Trophoblast cell (in vitro differentiated cells and primary cell): Measurements from ENCODE around the gene MIAT.

Experiments used
- DNase-seq, 2 donors: peaks; one replicate each; pipeline ENCODE4 v3.0.0-alpha.2; 2016
- H2AFZ ChIP-seq: 2 replicates; pipeline ENCODE4 v1.6.1; 2013; ENCODE audit warnings: low read length, moderate library complexity, mild to moderate bottlenecking; ENCODE audit not compliant: insufficient read depth, poor library complexity
- H2AK5ac ChIP-seq: 2 replicates; pipeline ENCODE4 v1.6.1; 2013; ENCODE audit warnings: mild to moderate bottlenecking, low read length
- H2BK120ac ChIP-seq: 2 replicates; pipeline ENCODE4 v1.6.1; 2013; ENCODE audit warnings: low read length, mild to moderate bottlenecking, moderate library complexity; ENCODE audit not compliant: insufficient read depth, poor library complexity
- H2BK12ac ChIP-seq: 2 replicates; pipeline ENCODE4 v1.6.1; 2013; ENCODE audit warnings: mild to moderate bottlenecking, low read length, moderate library complexity
- H2BK5ac ChIP-seq: 2 replicates; pipeline ENCODE4 v1.6.1; 2013; ENCODE audit warnings: low read length, low read depth, moderate library complexity, mild to moderate bottlenecking; ENCODE audit not compliant: poor library complexity
- H3K14ac ChIP-seq: 2 replicates; pipeline ENCODE4 v1.6.1; 2013; ENCODE audit warnings: mild to moderate bottlenecking, low read length
- H3K18ac ChIP-seq: 2 replicates; pipeline ENCODE4 v1.6.1; 2013; ENCODE audit warnings: mild to moderate bottlenecking, low read length
- H3K23ac ChIP-seq: 2 replicates; pipeline ENCODE4 v1.6.1; 2013; ENCODE audit warnings: low read length
- H3K27ac ChIP-seq: 2 replicates; pipeline ENCODE4 v1.5.1; 2013; ENCODE audit warnings: low read depth, mild to moderate bottlenecking, inconsistent platforms, low read length, moderate library complexity
- H3K27me3 ChIP-seq: 2 replicates; pipeline ENCODE4 v1.6.1; 2013; ENCODE audit warnings: inconsistent platforms, mild to moderate bottlenecking, low read length, moderate library complexity; ENCODE audit not compliant: insufficient read depth
- H3K36me3 ChIP-seq, 2 experiments: 1 replicate in 1 of 2; 2 replicates in 1 of 2; pipeline ENCODE4 v1.6.1; 2013; ENCODE audit warnings: low read length in 2 of 2, mild to moderate bottlenecking in 2 of 2, moderate library complexity in 1 of 2; ENCODE audit not compliant: insufficient read depth in 2 of 2, control insufficient read depth in 1 of 2
- H3K4ac ChIP-seq: 2 replicates; pipeline ENCODE4 v1.6.1; 2013; ENCODE audit warnings: low read depth, mild to moderate bottlenecking, low read length, moderate library complexity
- H3K4me1 ChIP-seq, 2 experiments: 1 replicate in 1 of 2; 2 replicates in 1 of 2; pipeline ENCODE4 v1.6.1; 2013; ENCODE audit warnings: low read length in 2 of 2, mild to moderate bottlenecking in 2 of 2, moderate library complexity in 1 of 2; ENCODE audit not compliant: insufficient read depth in 2 of 2, control insufficient read depth in 1 of 2
- H3K4me2 ChIP-seq: 2 replicates; pipeline ENCODE4 v1.6.1; 2013; ENCODE audit warnings: inconsistent platforms, mild to moderate bottlenecking, low read length, moderate library complexity
- H3K4me3 ChIP-seq: 2 replicates; pipeline ENCODE4 v1.5.1; 2013; ENCODE audit warnings: mild to moderate bottlenecking, low read depth, low read length, inconsistent platforms
- H3K79me1 ChIP-seq: one replicate; pipeline ENCODE4 v1.6.1; 2013; ENCODE audit warnings: low read length
- H3K79me2 ChIP-seq: 2 replicates; pipeline ENCODE4 v1.6.1; 2013; ENCODE audit warnings: low read length, mild to moderate bottlenecking; ENCODE audit not compliant: control insufficient read depth, insufficient read depth, poor library complexity
- H3K9ac ChIP-seq: 2 replicates; pipeline ENCODE4 v1.6.1; 2013; ENCODE audit warnings: mild to moderate bottlenecking, low read length
- H3K9me3 ChIP-seq: 2 replicates; pipeline ENCODE4 v1.6.1; 2013; ENCODE audit warnings: low read depth, mild to moderate bottlenecking, control low read depth, inconsistent platforms, low read length; ENCODE audit not compliant: insufficient read depth
- H4K12ac ChIP-seq: 2 replicates; pipeline ENCODE4 v1.6.1; 2013; ENCODE audit warnings: low read depth, mild to moderate bottlenecking, low read length, moderate library complexity
- H4K8ac ChIP-seq: 2 replicates; pipeline ENCODE4 v1.6.1; 2013; ENCODE audit warnings: low read depth, mild to moderate bottlenecking, low read length, moderate library complexity
- H4K91ac ChIP-seq: one replicate; pipeline ENCODE4 v1.6.1; 2013; ENCODE audit warnings: low read depth, mild to moderate bottlenecking, low read length, moderate library complexity
- WGBS: extraction: QIAGEN DNeasy Blood & Tissue Kit; methylation state at CpG from one replicate; pipeline ENCODE4 v1.1.7; 2013; ENCODE audit warnings: missing lambda C conversion rate; ENCODE audit not compliant: insufficient read length, insufficient coverage; ENCODE audit errors: extremely low coverage; 5-methylcytosine and 5-hydroxymethylcytosine counted together

Gene MIAT

GRCh38 chr22:26615149-26615548 is 42.2 kb upstream of the MIAT start:
- Histone ChIP-seq H3K4me3 (no peak overlapping the region), H3K36me3 (no peaks in the 10 kb centered on the region)
- no CpG with 5 or more reads among the region's 5 CpGs for WGBS

GRCh38 chr22:26615830-26616435 is 41.5 kb upstream of the MIAT start:
- Histone ChIP-seq H3K4me3 (no peak overlapping the region), H2BK12ac (no peak overlapping the region), H2AK5ac (no peak overlapping the region), H2AFZ (no peak overlapping the region), H3K4ac (no peak overlapping the region), H3K79me2 (no peaks in the 10 kb centered on the region), H3K4me1 (no peaks in the 10 kb centered on the region), H3K9me3 (peaks cover 2% of the 10 kb centered on the region), H4K8ac (no peak overlapping the region), H3K36me3 (no peaks in the 10 kb centered on the region), H3K23ac (no peak overlapping the region), H3K27ac (no peak overlapping the region), H3K27me3 (no peaks in the 10 kb centered on the region), H4K12ac (no peak overlapping the region), H3K18ac (no peak overlapping the region), H3K14ac (no peak overlapping the region), H2BK120ac (no peak overlapping the region), H3K4me2 (no peak overlapping the region), H3K9ac (no peak overlapping the region), H4K91ac (no peak overlapping the region), H3K79me1 (no peaks in the 10 kb centered on the region), H2BK5ac (no peak overlapping the region)
- WGBS: 100% methylated on average over 1 of the region's 11 CpGs
- DNase-seq: no peak

More at GRCh38 chr22:26615149-26615548, 42.2 kb upstream of the MIAT start:
- no peak for DNase-seq
- no peak overlapping the region for H4K8ac ChIP-seq
- no peaks in the 10 kb centered on the region for H3K79me1 ChIP-seq
- H4K12ac ChIP-seq: no peak overlapping the region
- H3K27ac ChIP-seq: no peak overlapping the region
- H4K91ac ChIP-seq: no peak overlapping the region
- no peak overlapping the region for H3K4me2 ChIP-seq
- no peak overlapping the region for H2BK5ac ChIP-seq
- H2AFZ ChIP-seq: no peak overlapping the region
- H3K4ac ChIP-seq: no peak overlapping the region
- no peaks in the 10 kb centered on the region for H3K4me1 ChIP-seq
- H2AK5ac ChIP-seq: no peak overlapping the region
- H3K14ac ChIP-seq: no peak overlapping the region
- H3K9ac ChIP-seq: no peak overlapping the region
- no peak overlapping the region for H3K18ac ChIP-seq
- no peaks in the 10 kb centered on the region for H3K79me2 ChIP-seq
- peaks cover 2% of the 10 kb centered on the region for H3K9me3 ChIP-seq
- H3K27me3 ChIP-seq: no peaks in the 10 kb centered on the region
- H2BK120ac ChIP-seq: no peak overlapping the region
- H2BK12ac ChIP-seq: no peak overlapping the region
- no peak overlapping the region for H3K23ac ChIP-seq

GRCh38 chr22:26616650-26617049 is 40.7 kb upstream of the MIAT start:
- no CpG with 5 or more reads among the region's 2 CpGs for WGBS

DNA sequence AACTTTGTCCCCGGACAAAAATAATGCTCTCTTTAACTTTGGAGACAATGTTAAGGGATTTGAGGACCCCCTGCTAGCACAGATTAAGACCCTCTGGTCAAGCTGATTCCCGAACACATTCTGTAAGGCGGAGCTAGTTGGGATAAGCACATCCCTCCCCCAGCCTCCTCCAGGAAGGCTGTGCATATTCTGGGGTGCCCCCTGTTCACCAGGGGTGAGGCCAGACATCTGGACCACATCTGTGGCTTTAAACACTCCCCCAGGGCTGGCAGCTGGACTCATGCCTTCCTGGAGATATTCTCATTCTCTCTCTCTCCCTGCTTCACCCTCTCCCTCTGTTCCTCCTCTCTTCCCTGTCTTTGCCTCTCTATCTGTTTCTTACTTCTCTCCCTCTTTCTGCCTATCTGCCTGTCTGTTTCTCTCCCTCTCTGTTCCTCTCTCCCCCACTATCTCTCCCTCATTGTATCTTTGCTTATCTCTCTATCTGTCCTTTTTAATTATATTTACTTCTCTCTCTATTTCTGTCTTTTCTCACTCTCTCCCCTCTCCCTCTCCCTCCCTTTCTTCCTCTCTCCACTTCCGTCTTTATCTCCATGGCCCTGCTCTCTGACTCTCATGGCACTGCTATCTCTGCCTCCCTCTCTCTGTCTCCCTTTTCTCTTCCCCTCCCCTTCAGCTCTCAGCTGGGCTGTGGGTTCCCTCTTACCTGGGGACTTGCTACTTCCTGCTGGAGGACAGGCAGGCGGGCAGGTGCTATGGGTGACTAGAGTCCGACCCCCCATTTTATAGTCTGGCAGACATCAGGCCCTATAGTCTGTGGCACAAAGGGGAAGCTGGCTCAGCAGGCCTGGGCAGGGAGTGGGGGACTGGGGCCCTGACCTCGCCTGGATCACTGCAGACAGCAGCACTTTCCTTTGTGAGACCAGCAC is 39.9 kb upstream of the MIAT start, which contains the start of gene CRYBB1:
Gene CRYBB1, minus strand, starts transcription at position 757 of the 929 bp plus-strand sequence. CDS start 1,708 bp downstream, outside the sequence.
- no peak within 1 kb of the TSS for H3K27ac ChIP-seq
- H2AFZ ChIP-seq: no peak within 1 kb of the TSS
- no peak for DNase-seq
- H3K9ac ChIP-seq: no peak within 1 kb of the TSS
- no peaks in the 10 kb centered on the region for H3K36me3 ChIP-seq
- H3K18ac ChIP-seq: no peak within 1 kb of the TSS
- H4K91ac ChIP-seq: no peak within 1 kb of the TSS
- H2AK5ac ChIP-seq: no peak within 1 kb of the TSS
- no peak within 1 kb of the TSS for H3K4ac ChIP-seq
- H3K79me2 ChIP-seq: no peaks in the 10 kb centered on the region
- no peak within 1 kb of the TSS for H4K8ac ChIP-seq
- peaks cover 2% of the 10 kb centered on the region for H3K9me3 ChIP-seq
- WGBS: no CpG with 5 or more reads among the region's 7 CpGs
- H3K4me2 ChIP-seq: no peak within 1 kb of the TSS
- no peaks in the 10 kb centered on the region for H3K4me1 ChIP-seq
- no peak within 1 kb of the TSS for H3K23ac ChIP-seq
- H2BK12ac ChIP-seq: no peak within 1 kb of the TSS
- H4K12ac ChIP-seq: no peak within 1 kb of the TSS
- H3K27me3 ChIP-seq: no peaks in the 10 kb centered on the region
- no peak within 1 kb of the TSS for H2BK120ac ChIP-seq
- peak within 1 kb of the TSS; percentile 0 for H3K4me3 ChIP-seq
- H2BK5ac ChIP-seq: no peak within 1 kb of the TSS
- no peak within 1 kb of the TSS for H3K14ac ChIP-seq
- H3K79me1 ChIP-seq: no peaks in the 10 kb centered on the region

More at GRCh38 chr22:26616650-26617049, 40.7 kb upstream of the MIAT start:
- H3K14ac ChIP-seq: no peak overlapping the region
- H3K79me2 ChIP-seq: no peaks in the 10 kb centered on the region
- H2AFZ ChIP-seq: no peak overlapping the region
- H3K79me1 ChIP-seq: no peaks in the 10 kb centered on the region
- H3K9me3 ChIP-seq: peaks cover 2% of the 10 kb centered on the region
- no peak overlapping the region for H3K27ac ChIP-seq
- no peaks in the 10 kb centered on the region for H3K4me1 ChIP-seq
- H3K18ac ChIP-seq: no peak overlapping the region
- no peak overlapping the region for H2BK12ac ChIP-seq
- no peaks in the 10 kb centered on the region for H3K36me3 ChIP-seq
- no peaks in the 10 kb centered on the region for H3K27me3 ChIP-seq
- H4K8ac ChIP-seq: no peak overlapping the region
- no peak overlapping the region for H3K4me3 ChIP-seq
- no peak for DNase-seq
- H3K9ac ChIP-seq: no peak overlapping the region
- no peak overlapping the region for H3K4me2 ChIP-seq
- H3K4ac ChIP-seq: no peak overlapping the region
- H4K91ac ChIP-seq: no peak overlapping the region
- H2BK5ac ChIP-seq: no peak overlapping the region
- H2BK120ac ChIP-seq: no peak overlapping the region
- H4K12ac ChIP-seq: no peak overlapping the region
- no peak overlapping the region for H2AK5ac ChIP-seq
- no peak overlapping the region for H3K23ac ChIP-seq
